NCI-H524 (cell line): ENCODE results near the gene PLXNA2.

ENCODE experiments used
- DNase-seq, 2 experiments: peaks; one replicate each; lab custom pipeline; 2025; lab: John Stamatoyannopoulos, UW

Gene PLXNA2, protein sequence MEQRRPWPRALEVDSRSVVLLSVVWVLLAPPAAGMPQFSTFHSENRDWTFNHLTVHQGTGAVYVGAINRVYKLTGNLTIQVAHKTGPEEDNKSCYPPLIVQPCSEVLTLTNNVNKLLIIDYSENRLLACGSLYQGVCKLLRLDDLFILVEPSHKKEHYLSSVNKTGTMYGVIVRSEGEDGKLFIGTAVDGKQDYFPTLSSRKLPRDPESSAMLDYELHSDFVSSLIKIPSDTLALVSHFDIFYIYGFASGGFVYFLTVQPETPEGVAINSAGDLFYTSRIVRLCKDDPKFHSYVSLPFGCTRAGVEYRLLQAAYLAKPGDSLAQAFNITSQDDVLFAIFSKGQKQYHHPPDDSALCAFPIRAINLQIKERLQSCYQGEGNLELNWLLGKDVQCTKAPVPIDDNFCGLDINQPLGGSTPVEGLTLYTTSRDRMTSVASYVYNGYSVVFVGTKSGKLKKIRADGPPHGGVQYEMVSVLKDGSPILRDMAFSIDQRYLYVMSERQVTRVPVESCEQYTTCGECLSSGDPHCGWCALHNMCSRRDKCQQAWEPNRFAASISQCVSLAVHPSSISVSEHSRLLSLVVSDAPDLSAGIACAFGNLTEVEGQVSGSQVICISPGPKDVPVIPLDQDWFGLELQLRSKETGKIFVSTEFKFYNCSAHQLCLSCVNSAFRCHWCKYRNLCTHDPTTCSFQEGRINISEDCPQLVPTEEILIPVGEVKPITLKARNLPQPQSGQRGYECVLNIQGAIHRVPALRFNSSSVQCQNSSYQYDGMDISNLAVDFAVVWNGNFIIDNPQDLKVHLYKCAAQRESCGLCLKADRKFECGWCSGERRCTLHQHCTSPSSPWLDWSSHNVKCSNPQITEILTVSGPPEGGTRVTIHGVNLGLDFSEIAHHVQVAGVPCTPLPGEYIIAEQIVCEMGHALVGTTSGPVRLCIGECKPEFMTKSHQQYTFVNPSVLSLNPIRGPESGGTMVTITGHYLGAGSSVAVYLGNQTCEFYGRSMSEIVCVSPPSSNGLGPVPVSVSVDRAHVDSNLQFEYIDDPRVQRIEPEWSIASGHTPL (N-terminal part only)

DNA sequence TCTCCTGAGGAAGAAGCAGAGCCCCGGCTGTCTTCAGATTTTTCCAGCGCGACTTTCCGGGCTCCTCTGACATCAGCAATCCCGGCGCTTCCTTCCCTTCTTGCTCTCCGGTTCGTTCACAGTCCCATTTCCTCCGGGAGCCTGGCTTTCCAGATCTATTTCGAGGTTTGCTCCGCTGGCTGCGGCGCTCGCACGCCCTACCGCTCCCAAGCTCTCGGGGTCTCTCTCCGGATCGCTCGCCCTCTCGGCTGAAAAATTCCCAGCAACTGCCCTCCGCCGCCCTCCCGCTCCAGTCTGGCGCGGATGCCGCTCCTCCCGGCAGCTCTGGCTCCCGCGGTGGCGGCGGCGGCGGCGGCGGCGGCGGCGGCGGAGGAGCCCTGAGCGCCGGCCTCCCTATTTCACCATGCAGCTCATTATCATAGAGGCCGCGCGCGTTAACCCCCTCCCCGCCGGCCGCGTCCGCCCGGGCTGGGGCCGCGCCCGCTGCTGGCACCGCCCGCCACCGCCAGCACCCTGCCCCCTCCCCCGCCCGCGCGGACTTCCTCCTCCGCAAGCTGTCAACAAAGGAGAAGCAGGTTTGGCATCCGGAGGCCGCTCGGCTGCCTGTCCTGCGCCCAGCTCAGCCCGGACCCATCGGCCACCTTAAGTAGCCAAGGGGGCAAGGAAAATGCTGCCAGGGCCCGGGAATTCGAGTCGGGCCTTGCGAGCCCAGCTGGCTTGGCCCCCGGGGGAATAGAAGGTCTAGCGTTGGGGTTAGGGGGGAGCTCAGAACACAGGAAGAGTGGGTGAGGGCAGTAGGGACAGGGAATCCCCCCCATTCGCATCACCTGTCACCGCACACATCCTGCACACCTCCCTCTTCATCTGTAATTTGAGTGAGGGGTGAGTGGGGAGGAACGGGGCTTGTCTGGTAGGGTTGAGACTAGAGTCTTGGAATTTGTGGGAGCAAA lies at the start of gene PLXNA2:
Gene PLXNA2 (minus strand): TSS at position 418 of the 950 bp plus-strand sequence. CDS start 26,462 bp downstream, outside the sequence.
- peak; percentile 24 to 53 for DNase-seq

DNA sequence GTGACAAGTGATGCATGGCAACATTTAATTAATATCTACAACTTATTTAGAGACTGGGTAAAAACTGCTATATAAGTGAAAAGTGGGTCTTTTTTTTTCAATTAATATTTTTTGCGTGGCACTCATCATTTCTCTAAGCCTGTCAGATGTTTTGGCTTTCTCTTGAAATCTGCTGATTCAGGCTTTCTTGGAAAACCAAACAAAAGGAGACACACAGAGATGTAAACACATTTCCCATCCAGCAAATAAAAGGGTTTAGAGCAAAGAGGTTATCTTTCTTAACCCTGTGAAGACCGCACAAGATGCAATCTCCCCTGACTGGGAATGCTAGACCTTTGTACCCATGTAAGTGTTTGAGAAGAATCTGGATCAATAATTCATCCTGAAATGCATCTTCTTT lies 48.7 kb upstream of the PLXNA2 start:
- no peak for DNase-seq

DNA sequence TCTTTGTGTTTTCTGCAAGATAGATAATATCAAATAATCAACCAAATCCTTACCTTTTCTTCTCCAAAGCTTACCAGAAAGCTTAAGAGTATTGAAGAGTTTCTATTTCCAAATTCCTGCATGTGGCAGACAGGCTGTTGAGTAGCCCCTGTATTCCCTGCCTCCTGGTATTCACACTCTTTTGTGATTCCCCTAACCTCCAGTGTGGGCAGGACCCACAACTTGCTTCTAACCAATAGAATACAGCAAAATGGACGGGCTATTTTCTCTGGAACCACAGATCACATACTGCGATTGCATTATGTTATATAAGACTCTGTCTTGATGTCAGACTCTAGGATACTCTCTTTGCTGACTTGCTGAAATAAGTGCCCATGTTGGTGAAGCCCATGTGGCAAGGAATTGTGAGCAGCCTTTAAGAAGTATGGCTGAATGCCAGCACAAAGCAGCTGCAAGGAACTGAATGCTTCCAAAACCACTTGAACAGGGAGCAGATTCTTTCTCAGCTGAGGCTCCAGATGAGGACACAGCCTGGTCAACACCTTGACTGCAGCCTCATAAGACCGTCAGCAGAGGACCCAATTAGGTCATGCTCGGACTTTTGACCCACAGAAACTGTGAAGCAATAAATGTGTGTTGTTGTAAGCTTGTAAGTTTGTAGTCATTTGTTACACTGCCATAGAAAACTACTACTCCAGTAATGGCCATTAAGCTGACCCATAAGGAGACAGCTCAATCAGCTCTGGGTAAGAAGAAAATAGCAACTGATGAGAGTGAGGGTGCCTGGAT lies 47.9 kb upstream of the PLXNA2 start:
- DNase-seq, result peak; percentile 39 to 60

DNA sequence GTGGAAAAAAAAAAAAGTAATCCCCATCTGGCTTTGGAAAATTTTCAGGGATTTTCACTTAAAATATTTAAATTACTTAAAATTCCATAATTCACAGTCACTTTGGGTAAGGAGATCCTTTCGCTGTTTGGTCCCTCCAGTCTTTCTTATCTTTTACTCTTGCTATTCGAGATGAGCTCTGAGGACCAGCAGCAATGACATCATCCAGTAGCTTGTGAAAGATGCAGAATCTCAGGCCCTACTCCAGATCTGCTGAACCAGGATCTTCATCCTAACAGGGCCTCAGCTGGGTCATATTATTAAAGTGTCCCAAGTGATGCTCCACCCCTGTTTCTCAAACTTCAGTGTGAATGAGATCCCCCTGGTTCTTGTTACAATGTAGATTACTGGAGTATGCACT lies 46.9 kb upstream of the PLXNA2 start:
- DNase-seq, result no peak

DNA sequence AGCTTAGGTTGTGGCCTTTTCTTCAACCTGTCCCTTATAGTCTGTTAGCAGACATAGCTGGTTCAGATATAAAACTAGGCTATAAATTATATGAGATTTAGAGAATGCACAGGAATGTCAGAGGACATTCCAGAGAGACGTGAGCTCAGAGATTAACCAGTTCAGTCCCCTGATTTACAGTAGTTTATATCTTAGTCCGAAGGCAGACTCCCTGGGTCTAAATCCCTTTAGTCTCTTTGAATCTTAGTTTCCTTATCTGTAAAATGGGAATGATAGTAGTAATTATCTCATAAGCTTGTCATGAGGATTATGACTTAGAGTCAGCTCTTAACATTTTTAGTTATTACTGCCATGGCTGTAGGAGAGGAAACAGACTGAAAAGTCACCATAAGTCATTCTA lies 45.5 kb upstream of the PLXNA2 start:
- DNase-seq, result no peak

DNA sequence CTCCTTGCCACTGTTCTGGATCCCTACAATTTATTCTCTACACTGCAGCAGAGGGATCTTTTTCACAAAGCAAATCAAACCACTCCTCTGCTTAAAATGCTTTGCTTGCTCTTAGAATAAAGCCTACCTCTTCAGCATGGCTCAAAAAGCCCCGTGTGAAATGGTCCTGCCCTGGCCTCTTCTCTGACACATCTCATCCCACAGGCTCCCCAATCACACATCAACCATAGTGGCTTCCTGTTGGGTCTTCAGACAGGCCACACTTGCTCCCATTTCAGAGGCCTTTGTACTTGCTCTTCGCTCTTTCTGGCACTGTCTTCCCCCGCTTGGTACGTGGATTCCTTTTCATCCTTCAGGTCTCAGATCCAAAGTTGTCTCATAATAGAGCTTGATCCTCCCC lies 44.3 kb upstream of the PLXNA2 start:
- DNase-seq, result no peak

DNA sequence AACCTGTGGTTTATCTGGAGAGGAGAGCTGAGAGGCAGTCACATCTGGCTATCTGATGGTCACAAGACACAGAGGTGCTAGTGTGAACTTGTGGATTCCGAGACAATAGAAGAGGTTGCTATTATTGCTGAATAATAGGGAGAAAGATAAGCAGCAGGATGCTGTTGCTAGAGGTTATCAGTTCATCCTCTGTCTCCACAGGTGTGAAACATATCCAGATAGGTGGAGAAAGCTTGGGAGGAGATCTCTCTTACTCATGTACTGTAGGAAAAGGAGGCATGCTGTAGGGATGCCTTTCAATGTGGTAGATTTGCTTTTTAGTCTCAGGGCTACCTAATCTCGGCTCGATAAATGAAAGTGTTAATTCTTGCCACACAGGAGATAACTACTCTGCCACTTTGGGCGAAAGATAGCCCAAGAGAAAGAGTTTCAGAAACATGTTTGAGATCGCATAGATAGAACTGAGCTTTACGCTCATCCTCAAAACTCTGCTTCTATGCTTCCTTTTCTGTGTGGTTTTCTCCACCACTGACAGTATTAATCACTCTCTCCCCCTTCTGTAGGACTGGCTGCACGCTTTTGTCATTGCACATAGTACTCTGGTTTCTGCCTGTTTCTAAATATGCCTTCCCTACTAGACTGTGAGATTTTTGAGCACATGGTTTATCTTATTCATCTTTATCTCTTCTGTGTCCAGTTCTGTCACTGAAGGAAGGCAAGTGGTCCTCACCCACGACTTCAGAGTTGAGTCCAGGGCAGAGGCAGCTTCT lies 36.7 kb upstream of the PLXNA2 start:
- DNase-seq, result no peak

DNA sequence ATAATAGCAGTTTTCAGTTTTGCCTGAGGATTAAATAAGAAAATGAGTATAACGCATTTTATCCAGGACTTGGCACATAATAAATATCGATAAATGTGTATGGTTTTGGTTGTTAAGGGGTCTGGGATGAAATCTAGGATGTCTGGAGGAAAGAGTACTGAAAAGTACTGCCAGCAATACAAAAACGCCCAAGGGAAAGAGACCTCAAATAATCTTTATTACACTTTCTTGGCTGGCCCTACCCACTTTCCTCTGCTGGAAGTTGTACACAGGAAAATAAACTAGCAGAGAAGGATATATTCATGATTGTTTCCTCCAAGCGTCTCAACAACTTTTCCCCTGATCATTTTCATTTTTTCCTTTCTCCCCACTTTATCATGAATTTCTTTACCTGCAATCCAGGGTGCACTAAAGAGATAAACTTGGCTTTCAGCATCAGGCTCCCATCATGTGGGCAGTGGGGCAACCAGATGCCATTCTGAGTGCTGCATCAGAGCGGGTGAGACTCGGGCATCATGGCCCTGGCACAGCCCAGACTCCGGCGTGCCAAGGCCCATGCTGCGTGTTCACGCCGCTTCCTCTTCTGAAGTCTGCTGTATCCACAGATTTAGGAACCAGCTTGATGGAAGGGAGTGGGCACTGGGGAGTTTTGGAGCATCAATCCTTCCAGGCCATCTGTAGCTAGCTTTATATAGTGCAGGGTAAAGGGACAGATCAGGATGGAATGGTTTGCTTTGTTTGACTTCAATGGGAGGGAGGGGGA lies 35.8 kb upstream of the PLXNA2 start:
- no peak for DNase-seq

DNA sequence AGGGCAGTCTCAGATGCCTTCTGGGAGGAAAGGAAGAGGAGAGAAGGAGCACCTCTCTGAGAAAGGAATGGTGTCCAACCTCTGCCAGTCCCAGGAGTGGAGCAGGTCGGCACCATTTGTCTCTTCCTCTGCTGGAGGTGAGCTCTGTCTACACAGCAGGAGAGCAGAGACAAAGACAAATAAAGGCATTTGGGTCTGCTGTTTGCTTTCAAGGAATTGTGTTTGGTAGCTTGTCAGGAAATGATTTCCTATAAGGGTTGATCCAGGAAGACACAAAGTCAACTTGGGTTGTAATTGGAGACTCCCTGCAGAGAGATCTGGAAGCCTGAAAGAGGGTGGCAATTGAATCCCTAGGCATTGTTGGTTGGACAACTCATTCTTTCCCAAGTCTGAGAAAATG lies 34.5 kb upstream of the PLXNA2 start:
- no peak for DNase-seq

DNA sequence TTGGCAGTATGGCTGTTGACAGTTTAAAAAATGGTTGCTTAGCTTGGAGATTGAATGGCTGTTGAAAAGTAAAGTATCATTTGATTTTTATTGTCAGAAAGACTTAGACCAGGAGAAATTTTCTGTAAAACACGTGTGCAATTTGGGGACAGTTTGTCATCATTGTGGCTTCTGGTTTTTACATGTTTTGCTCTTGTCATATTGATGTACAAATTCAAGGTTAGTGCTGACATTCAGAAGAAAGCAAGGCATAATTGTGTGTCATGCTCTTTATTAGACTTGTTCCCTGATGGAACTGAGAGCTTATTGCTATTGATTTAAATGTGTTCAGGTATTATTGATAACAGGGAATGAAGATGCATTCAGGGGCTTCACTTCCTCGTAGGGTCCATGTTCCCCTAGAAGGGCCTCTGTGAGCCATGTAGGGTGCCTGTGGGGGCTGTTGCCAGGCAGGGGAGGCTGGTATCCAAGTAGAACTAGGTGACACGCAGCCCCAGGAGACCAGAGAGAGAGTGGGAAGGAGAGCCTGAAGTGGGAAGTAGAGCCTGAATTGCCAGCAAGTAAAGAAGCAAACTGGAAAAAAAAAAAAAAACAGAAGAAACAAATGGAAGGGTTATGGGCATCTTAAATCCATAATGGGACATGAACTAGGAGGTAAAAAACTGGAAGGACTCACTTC lies 32.7 kb upstream of the PLXNA2 start:
- no peak for DNase-seq

DNA sequence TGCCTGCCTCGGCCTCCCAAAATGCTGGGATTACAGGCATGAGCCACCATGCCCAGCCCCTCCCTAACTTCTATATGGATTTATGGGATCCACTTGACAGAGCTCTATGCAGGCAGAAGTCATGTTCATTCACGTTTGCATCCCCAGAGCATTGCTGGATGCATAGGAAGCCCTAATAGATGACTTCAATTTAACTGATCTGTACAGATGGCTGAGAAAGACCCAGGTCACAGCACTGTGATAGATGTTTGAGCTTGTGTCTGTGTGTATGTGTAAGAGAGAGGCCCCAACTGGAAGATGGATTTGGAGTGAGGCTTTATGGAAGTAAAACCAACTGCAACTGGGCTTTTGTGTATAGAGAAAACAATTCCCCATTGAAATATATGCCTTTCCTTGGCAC lies 30.9 kb upstream of the PLXNA2 start:
- peak in 1 of 2 experiments; percentile 4 for DNase-seq

DNA sequence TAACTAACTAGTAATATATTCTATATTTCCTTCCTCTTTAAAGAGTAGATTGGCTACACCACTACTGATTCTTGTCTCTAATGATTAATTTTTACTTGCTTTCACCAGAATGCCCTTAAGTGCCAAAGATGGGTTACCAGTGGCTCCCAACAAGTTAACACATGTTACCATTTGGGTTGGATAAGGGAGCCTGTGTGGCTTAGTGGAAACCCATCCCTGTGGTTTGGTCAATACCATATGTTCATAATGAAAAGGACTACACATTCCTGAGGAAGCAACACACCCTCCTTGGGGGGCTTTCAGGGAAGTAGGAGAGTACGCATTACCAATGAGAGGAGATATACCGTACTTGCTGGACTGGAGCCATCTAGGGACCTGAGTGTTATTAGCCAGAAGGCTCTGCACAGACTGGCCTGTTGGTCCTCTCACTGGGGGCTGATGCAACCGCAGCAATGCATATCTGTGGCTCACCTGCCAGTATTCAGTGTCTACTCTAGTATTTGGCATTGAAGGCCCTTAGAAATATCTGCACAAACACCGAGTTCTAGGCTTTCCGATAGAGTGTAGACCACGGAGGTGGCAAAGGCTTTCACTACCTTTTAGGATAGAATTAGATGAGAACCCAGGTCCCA lies 29.3 kb upstream of the PLXNA2 start:
- peak; percentile 22 to 80 for DNase-seq

DNA sequence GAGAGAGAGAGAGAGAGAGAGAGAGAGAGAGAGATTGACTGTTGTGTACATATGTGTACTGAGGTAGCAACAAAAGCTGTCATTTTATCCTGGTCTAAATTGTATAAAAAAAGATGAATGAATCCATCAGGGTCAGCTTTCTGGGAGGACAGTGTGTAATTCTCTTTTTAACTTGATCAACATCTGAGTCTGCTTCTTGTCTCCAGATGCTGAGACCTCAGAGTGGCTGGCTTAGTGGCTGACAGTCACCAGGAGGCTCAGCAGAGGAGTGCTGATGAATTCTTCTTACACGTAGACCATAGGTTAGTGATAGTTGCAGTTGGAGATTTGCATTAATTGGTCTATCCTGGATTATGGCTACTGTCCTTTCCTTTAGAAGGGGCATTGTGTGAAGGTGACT lies 28.5 kb upstream of the PLXNA2 start:
- peak; percentile 20 to 83 for DNase-seq

DNA sequence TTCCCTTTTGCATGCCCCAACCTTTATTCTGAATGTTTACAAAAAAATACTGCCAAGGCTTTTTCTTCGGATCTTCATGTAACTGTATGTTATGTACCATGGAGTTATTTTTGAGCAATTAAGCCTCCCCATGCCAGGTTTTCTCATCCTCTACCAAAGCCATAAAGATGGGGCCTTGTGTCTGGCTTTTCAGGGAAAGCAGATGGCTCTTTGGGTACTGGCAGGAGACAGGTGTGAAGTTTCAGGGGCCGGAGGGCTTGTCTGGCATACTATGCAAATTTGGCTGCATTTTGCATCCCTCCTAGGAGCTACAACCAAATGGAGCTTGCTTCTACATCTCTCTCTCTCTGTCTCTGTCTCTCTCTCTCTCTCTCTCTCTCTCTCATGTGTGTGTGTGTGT lies 28.1 kb upstream of the PLXNA2 start:
- peak; percentile 53 to 77 for DNase-seq

DNA sequence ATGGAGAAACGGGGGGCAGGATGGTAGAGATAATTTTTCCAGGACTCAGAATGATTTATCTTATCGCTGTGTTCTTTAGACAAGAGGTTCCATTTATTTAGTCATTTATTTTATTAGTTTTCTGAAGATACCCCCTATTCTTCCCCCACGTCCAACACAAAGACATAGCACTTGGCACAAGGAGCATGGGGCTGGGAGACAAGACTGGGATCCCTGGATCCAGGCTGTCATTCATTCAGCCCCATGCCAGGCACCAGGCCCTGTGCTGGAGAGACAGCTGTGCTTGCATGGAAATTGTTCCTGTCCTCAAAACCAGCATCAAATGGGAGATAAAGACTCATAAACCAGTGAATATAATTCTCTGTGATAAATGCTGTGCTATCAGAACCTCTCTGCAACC lies 27.1 kb upstream of the PLXNA2 start:
- peak in 1 of 2 experiments; percentile 15 for DNase-seq

DNA sequence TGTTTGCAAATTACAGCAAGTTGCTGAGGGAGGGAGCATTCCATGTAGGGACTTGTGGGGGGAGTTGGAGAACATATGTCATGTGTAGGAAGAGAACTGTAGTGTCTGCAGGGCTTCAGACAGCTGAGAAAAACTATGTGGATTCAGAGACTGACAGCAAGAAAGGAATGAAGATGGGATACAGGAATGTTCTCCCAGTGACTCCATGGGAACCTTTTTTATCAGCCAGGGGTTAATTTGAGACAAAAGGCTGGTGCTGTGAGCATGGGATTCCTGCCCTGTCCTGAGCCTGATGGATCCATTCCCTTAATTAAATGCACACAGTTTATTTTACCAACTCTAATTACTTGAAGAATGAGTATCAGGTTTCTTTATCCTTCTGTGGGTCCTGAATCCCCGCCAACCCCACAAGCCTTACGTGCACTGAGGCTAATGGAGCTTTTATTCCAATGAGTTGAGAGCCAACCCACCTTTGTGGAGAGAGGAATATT lies 26.5 kb upstream of the PLXNA2 start:
- peak; percentile 70 to 93 for DNase-seq

DNA sequence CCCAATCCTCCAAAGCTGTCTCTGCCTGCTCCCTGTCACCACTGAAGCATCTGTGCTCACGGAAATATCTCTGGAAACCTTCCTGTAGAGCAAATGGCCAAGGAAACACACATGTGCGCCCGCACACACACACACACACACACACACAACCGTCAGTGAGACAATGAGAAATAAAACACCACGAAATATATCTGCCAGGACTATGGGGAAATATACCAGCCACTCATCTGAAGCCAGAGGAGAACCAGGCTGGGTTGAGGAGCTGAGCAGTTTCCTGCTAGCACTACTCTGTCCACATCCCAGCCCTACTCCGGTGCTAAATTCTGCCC lies 25.1 kb upstream of the PLXNA2 start:
- DNase-seq, result no peak
